WTC11 (cell line): ENCODE results near the gene ADAMTS12. TPM values are rescaled to one million over a fixed set of nuclear protein-coding genes. Genes with fewer than 3 reads are reported as not detected.

Experiments used
- ATAC-seq: fragments of 200-7000 bp; cut with Tn5 transposase; 2 replicates; pipeline ENCODE4 v1.10.0; 2021; ENCODE audit warnings: mild to moderate bottlenecking, moderate library complexity
- CTCF ChIA-PET: fragments of 300-600 bp; sonication (Branson Sonifier 250); formaldehyde crosslinking; loops from one replicate; lab custom pipeline; 2021; ENCODE audit warnings: antibody characterized with exemption; lab: Charles Lee
- POLR2A ChIA-PET: fragments of 350-600 bp; sonication (Branson Sonifier 250); formaldehyde crosslinking; loops from one replicate; lab custom pipeline; 2021; ENCODE audit warnings: antibody characterized with exemption; lab: Charles Lee
- DNase-seq: peaks from one replicate; pipeline ENCODE4 v3.0.0; 2021; ENCODE audit warnings: low spot score
- H3K27ac Mint-ChIP-seq: 2 replicates; pipeline ENCODE4 v1.8.0; 2021; ENCODE audit warnings: mixed read lengths
- H3K27me3 Mint-ChIP-seq: 2 replicates; pipeline ENCODE4 v1.8.0; 2021; ENCODE audit warnings: low read depth, mild to moderate bottlenecking, moderate library complexity, mixed read lengths
- H3K36me3 Mint-ChIP-seq: 2 replicates; pipeline ENCODE4 v1.8.0; 2021; ENCODE audit warnings: mixed read lengths
- H3K4me1 Mint-ChIP-seq: 2 replicates; pipeline ENCODE4 v1.8.0; 2022; ENCODE audit warnings: mixed read lengths
- H3K4me3 Mint-ChIP-seq: 2 replicates; pipeline ENCODE4 v1.8.0; 2021; ENCODE audit warnings: mild to moderate bottlenecking, moderate library complexity, mixed read lengths
- H3K9me3 Mint-ChIP-seq: 2 replicates; pipeline ENCODE4 v1.8.0; 2021; ENCODE audit warnings: mixed read lengths
- CREM ChIP-seq: sonication (generic); formaldehyde crosslinking; IDR thresholded peaks from 2 replicates; pipeline ENCODE4 v1.8.1; 2022; ENCODE audit warnings: mild to moderate bottlenecking, missing genetic modification reagents, moderate library complexity
- GABPB1 ChIP-seq: sonication (generic); formaldehyde crosslinking; IDR thresholded peaks from 2 replicates; pipeline ENCODE4 v1.8.1; 2023; ENCODE audit warnings: mild to moderate bottlenecking, missing genetic modification reagents
- HMGA2 ChIP-seq: fragments of 250-450 bp; sonication (Bioruptor Pico); IDR thresholded peaks from 2 replicates; pipeline ENCODE4 v1.4.0; 2021; ENCODE audit warnings: mild to moderate bottlenecking, moderate library complexity
- JAZF1 ChIP-seq: fragments of 250-450 bp; sonication (Bioruptor Pico); IDR thresholded peaks from 2 replicates; pipeline ENCODE4 v1.9.0; 2021; ENCODE audit warnings: moderate library complexity, mild to moderate bottlenecking, inconsistent platforms
- JUN ChIP-seq: sonication (generic); formaldehyde crosslinking; IDR thresholded peaks from 2 replicates; pipeline ENCODE4 v1.8.0; 2023; ENCODE audit warnings: mild to moderate bottlenecking, missing genetic modification reagents
- KAT7 ChIP-seq: sonication (generic); formaldehyde crosslinking; IDR thresholded peaks from 2 replicates; pipeline ENCODE4 v1.8.1; 2023; ENCODE audit warnings: missing genetic modification reagents, mild to moderate bottlenecking, borderline replicate concordance
- NR1H2 ChIP-seq: sonication (generic); formaldehyde crosslinking; IDR thresholded peaks from 2 replicates; pipeline ENCODE4 v1.9.0; 2021; ENCODE audit warnings: mild to moderate bottlenecking, moderate library complexity, missing genetic modification reagents
- RORB ChIP-seq: fragments of 250-450 bp; sonication (Bioruptor Pico); IDR thresholded peaks from 2 replicates; pipeline ENCODE4 v1.9.0; 2021; ENCODE audit warnings: mild to moderate bottlenecking
- ZNF416 ChIP-seq: fragments of 250-450 bp; sonication (Bioruptor Pico); IDR thresholded peaks from 2 replicates; pipeline ENCODE4 v1.9.0; 2021; ENCODE audit warnings: mild to moderate bottlenecking, inconsistent platforms
- ZNF423 ChIP-seq: fragments of 250-450 bp; sonication (Bioruptor Pico); IDR thresholded peaks from 2 replicates; pipeline ENCODE4 v2.1.2; 2022; ENCODE audit warnings: mild to moderate bottlenecking, moderate library complexity
- total RNA-seq: library from RNA; stranded (reverse); gene quantifications from 3 replicates; pipeline ENCODE4 v1.2.3, GENCODE V29; 2021
- TF ChIP-seq, protein P1 (sequence below): sonication (generic); formaldehyde crosslinking; IDR thresholded peaks from 2 replicates; pipeline ENCODE4 v1.8.1; 2023; ENCODE audit warnings: mild to moderate bottlenecking, missing genetic modification reagents, moderate library complexity
- TF ChIP-seq, protein P2 (sequence below): sonication (generic); formaldehyde crosslinking; IDR thresholded peaks from 2 replicates; pipeline ENCODE4 v1.8.0; 2022; ENCODE audit warnings: mild to moderate bottlenecking, missing genetic modification reagents
- TF ChIP-seq, protein P3 (sequence below): sonication (generic); formaldehyde crosslinking; IDR thresholded peaks from 2 replicates; pipeline ENCODE4 v1.8.1; 2022; ENCODE audit warnings: mild to moderate bottlenecking, moderate library complexity, missing genetic modification reagents
- TF ChIP-seq, protein P4 (sequence below): sonication (generic); formaldehyde crosslinking; IDR thresholded peaks from 2 replicates; pipeline ENCODE4 v1.8.0; 2022; ENCODE audit warnings: mild to moderate bottlenecking, missing genetic modification reagents
- TF ChIP-seq, protein P5 (sequence below): sonication (generic); formaldehyde crosslinking; IDR thresholded peaks from 2 replicates; pipeline ENCODE4 v1.8.0; 2022; ENCODE audit warnings: mild to moderate bottlenecking, missing genetic modification reagents
- TF ChIP-seq, protein P6 (sequence below): sonication (generic); formaldehyde crosslinking; conservative IDR thresholded peaks from 2 replicates; pipeline ENCODE4 v1.8.1; 2022; ENCODE audit warnings: mild to moderate bottlenecking, missing genetic modification reagents
- TF ChIP-seq, protein P7 (sequence below): sonication (generic); formaldehyde crosslinking; IDR thresholded peaks from 2 replicates; pipeline ENCODE4 v1.8.0; 2023; ENCODE audit warnings: mild to moderate bottlenecking, missing genetic modification reagents
- TF ChIP-seq, protein P8 (sequence below): sonication (generic); formaldehyde crosslinking; IDR thresholded peaks from 2 replicates; pipeline ENCODE4 v1.8.1; 2022; ENCODE audit warnings: low read depth, mild to moderate bottlenecking, moderate library complexity, missing genetic modification reagents, borderline replicate concordance
- TF ChIP-seq, protein P9 (sequence below): fragments of 250-450 bp; sonication (Bioruptor Pico); IDR thresholded peaks from 2 replicates; pipeline ENCODE4 v1.9.0; 2021; ENCODE audit warnings: moderate library complexity, mild to moderate bottlenecking, inconsistent platforms, borderline replicate concordance

The ADAMTS12 gene
- total RNA-seq, 1 experiment from 2014 or later = 13.5 TPM

DNA sequence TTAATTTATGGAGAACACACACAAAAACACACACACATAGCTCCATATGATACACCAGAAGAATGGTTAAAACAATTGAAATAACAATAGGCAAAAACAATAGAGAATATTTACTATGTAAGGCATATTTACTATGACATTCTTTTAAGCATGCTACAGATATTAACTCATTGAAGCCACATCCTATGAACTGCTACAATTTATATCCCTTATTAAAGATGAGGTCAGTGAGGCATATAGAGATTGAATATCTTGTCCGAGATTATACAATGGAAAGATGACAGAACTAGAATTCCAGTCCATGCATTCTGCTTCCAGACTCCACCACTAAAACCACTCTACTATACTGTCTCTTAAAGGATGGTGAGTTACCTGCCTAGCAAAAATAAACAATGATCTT, 60.7 kb downstream of the ADAMTS12 start:
- ChIA-PET CTCF (no interaction called here), POLR2A (no interaction called here)
- H3K27me3 Mint-ChIP-seq = no peaks in the 10 kb centered on the region
- H3K4me3 Mint-ChIP-seq = no peak overlapping the region
- TF ChIP-seq, protein P1, sequence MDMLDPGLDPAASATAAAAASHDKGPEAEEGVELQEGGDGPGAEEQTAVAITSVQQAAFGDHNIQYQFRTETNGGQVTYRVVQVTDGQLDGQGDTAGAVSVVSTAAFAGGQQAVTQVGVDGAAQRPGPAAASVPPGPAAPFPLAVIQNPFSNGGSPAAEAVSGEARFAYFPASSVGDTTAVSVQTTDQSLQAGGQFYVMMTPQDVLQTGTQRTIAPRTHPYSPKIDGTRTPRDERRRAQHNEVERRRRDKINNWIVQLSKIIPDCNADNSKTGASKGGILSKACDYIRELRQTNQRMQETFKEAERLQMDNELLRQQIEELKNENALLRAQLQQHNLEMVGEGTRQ (CRISPR knock-in tag) = no peak
- TF ChIP-seq NR1H2 (CRISPR knock-in tag) (no peak), RORB (CRISPR knock-in tag) (no peak), JAZF1 (no peak), JUN (CRISPR knock-in tag) (no peak), GABPB1 (CRISPR knock-in tag) (no peak), KAT7 (no peak), CREM (CRISPR knock-in tag) (no peak), ZNF416 (no peak), ZNF423 (no peak), HMGA2 (no peak)
- TF ChIP-seq, protein P2, sequence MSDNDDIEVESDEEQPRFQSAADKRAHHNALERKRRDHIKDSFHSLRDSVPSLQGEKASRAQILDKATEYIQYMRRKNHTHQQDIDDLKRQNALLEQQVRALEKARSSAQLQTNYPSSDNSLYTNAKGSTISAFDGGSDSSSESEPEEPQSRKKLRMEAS (CRISPR knock-in tag) = no peak
- TF ChIP-seq, protein P3, sequence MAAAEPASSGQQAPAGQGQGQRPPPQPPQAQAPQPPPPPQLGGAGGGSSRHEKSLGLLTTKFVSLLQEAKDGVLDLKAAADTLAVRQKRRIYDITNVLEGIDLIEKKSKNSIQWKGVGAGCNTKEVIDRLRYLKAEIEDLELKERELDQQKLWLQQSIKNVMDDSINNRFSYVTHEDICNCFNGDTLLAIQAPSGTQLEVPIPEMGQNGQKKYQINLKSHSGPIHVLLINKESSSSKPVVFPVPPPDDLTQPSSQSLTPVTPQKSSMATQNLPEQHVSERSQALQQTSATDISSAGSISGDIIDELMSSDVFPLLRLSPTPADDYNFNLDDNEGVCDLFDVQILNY (CRISPR knock-in tag) = no peak
- TF ChIP-seq, protein P4, sequence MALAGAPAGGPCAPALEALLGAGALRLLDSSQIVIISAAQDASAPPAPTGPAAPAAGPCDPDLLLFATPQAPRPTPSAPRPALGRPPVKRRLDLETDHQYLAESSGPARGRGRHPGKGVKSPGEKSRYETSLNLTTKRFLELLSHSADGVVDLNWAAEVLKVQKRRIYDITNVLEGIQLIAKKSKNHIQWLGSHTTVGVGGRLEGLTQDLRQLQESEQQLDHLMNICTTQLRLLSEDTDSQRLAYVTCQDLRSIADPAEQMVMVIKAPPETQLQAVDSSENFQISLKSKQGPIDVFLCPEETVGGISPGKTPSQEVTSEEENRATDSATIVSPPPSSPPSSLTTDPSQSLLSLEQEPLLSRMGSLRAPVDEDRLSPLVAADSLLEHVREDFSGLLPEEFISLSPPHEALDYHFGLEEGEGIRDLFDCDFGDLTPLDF = no peak
- TF ChIP-seq, protein P5, sequence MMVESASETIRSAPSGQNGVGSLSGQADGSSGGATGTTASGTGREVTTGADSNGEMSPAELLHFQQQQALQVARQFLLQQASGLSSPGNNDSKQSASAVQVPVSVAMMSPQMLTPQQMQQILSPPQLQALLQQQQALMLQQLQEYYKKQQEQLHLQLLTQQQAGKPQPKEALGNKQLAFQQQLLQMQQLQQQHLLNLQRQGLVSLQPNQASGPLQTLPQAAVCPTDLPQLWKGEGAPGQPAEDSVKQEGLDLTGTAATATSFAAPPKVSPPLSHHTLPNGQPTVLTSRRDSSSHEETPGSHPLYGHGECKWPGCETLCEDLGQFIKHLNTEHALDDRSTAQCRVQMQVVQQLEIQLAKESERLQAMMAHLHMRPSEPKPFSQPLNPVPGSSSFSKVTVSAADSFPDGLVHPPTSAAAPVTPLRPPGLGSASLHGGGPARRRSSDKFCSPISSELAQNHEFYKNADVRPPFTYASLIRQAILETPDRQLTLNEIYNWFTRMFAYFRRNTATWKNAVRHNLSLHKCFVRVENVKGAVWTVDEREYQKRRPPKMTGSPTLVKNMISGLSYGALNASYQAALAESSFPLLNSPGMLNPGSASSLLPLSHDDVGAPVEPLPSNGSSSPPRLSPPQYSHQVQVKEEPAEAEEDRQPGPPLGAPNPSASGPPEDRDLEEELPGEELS (CRISPR knock-in tag) = no peak
- TF ChIP-seq, protein P6, sequence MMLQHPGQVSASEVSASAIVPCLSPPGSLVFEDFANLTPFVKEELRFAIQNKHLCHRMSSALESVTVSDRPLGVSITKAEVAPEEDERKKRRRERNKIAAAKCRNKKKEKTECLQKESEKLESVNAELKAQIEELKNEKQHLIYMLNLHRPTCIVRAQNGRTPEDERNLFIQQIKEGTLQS (CRISPR knock-in tag) = no peak
- TF ChIP-seq, protein P7, sequence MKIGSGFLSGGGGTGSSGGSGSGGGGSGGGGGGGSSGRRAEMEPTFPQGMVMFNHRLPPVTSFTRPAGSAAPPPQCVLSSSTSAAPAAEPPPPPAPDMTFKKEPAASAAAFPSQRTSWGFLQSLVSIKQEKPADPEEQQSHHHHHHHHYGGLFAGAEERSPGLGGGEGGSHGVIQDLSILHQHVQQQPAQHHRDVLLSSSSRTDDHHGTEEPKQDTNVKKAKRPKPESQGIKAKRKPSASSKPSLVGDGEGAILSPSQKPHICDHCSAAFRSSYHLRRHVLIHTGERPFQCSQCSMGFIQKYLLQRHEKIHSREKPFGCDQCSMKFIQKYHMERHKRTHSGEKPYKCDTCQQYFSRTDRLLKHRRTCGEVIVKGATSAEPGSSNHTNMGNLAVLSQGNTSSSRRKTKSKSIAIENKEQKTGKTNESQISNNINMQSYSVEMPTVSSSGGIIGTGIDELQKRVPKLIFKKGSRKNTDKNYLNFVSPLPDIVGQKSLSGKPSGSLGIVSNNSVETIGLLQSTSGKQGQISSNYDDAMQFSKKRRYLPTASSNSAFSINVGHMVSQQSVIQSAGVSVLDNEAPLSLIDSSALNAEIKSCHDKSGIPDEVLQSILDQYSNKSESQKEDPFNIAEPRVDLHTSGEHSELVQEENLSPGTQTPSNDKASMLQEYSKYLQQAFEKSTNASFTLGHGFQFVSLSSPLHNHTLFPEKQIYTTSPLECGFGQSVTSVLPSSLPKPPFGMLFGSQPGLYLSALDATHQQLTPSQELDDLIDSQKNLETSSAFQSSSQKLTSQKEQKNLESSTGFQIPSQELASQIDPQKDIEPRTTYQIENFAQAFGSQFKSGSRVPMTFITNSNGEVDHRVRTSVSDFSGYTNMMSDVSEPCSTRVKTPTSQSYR (CRISPR knock-in tag) = no peak
- TF ChIP-seq, protein P8, sequence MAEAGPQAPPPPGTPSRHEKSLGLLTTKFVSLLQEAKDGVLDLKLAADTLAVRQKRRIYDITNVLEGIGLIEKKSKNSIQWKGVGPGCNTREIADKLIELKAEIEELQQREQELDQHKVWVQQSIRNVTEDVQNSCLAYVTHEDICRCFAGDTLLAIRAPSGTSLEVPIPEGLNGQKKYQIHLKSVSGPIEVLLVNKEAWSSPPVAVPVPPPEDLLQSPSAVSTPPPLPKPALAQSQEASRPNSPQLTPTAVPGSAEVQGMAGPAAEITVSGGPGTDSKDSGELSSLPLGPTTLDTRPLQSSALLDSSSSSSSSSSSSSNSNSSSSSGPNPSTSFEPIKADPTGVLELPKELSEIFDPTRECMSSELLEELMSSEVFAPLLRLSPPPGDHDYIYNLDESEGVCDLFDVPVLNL (CRISPR knock-in tag) = no peak
- TF ChIP-seq, protein P9, sequence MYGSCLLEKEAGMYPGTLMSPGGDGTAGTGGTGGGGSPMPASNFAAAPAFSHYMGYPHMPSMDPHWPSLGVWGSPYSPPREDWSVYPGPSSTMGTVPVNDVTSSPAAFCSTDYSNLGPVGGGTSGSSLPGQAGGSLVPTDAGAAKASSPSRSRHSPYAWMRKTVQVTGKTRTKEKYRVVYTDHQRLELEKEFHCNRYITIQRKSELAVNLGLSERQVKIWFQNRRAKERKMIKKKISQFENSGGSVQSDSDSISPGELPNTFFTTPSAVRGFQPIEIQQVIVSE = no peak
- TF ChIP-seq, all 79 proteins: peak for 0
- no peak for ATAC-seq
- Mint-ChIP-seq H3K36me3 (no peaks in the 10 kb centered on the region), H3K27ac (no peak overlapping the region), H3K9me3 (no peaks in the 10 kb centered on the region), H3K4me1 (peaks cover 22% of the 10 kb centered on the region)
- DNase-seq = no peak
